ENCODE measurements around the gene CNOT4. TPM values are rescaled to one million over a fixed set of nuclear protein-coding genes. Genes with fewer than 3 reads are reported as not detected.

The CNOT4 gene
- total and polyA plus RNA-seq, 12 donors, result 8.7 to 28.1 (median 16.8) TPM

DNA sequence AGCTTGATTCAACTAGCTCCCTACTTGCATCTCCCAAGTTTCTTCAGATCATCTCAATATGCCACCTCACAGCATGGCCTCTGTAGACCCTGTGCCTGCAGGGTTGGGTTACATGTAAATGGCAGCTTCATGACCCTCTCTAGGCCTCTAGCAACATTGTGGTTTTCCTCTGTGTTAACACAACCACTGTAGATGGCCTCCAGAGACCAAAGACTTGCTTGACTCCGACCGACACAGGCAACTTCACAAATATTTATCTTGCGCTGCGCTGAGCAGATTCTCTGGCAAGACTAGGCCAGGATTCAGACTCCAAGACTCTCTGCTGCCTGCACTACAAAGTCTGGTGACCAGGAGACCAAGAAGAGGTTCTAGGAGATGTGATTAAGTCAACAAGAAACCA, 75.9 kb downstream of the CNOT4 start:
- Histone ChIP-seq H3K9me3 (replicated peaks in 1 of 3) (peaks cover 0 to 4% (median 0%) of the 10 kb centered on the region in 3 donors), H3K27me3 (no peaks in the 10 kb centered on the region), H3K4me1 (replicated peaks in 1 of 2) (peaks cover 0 to 15% of the 10 kb centered on the region in 2 donors), H3K27ac (no peak overlapping the region), H3K4me3 (no peak overlapping the region), H3K36me3 (replicated peaks in 1 of 2) (no peaks in the 10 kb centered on the region)
- TF ChIP-seq POLR2A (IDR thresholded peaks at IDR 0.05), result no peak
- TF ChIP-seq, protein P1, sequence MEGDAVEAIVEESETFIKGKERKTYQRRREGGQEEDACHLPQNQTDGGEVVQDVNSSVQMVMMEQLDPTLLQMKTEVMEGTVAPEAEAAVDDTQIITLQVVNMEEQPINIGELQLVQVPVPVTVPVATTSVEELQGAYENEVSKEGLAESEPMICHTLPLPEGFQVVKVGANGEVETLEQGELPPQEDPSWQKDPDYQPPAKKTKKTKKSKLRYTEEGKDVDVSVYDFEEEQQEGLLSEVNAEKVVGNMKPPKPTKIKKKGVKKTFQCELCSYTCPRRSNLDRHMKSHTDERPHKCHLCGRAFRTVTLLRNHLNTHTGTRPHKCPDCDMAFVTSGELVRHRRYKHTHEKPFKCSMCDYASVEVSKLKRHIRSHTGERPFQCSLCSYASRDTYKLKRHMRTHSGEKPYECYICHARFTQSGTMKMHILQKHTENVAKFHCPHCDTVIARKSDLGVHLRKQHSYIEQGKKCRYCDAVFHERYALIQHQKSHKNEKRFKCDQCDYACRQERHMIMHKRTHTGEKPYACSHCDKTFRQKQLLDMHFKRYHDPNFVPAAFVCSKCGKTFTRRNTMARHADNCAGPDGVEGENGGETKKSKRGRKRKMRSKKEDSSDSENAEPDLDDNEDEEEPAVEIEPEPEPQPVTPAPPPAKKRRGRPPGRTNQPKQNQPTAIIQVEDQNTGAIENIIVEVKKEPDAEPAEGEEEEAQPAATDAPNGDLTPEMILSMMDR (IDR thresholded peaks at IDR 0.05), result no peak
- intact Hi-C loops (cut with DNase I), result no loop called here
- no peak for DNase-seq
- 88 to 96% (median 95%) methylated on average over 4 of the region's 4 CpGs for WGBS, 4 donors

DNA sequence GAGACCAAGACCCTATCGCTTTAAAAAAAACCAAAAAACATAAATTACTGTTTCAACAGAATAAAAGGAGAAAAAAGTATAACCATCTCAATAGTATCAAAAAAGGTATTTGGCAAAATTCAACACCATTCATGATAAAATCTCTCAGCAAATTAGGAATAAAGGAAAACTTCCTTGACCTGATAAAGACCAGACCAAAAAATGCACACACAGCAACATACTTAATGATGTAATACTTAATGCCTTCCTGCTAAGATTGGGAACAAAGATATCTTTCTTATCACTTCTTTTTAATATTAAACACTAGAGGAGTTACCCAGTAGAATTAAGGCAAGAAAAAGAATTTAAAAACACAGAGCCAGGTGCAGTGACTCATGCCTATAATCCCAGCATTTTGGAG, 79.3 kb downstream of the CNOT4 start:
- no peak overlapping the region for H3K4me3 ChIP-seq
- TF ChIP-seq POLR2A (IDR thresholded peaks at IDR 0.05), result no peak
- TF ChIP-seq, protein P1 (IDR thresholded peaks at IDR 0.05), result no peak
- no peaks in the 10 kb centered on the region for H3K27me3 ChIP-seq
- H3K27ac ChIP-seq, result no peak overlapping the region
- no peaks in the 10 kb centered on the region for H3K36me3 ChIP-seq (replicated peaks in 1 of 2)
- peaks cover 0 to 4% (median 0%) of the 10 kb centered on the region in 3 donors for H3K9me3 ChIP-seq (replicated peaks in 1 of 3)
- 90 to 97% (median 92%) methylated on average over 1 of the region's 1 CpG for WGBS, 4 donors
- intact Hi-C loops (cut with DNase I), result no loop called here
- no peak for DNase-seq
- H3K4me1 ChIP-seq (replicated peaks in 1 of 2), result peaks cover 0 to 19% of the 10 kb centered on the region in 2 donors

DNA sequence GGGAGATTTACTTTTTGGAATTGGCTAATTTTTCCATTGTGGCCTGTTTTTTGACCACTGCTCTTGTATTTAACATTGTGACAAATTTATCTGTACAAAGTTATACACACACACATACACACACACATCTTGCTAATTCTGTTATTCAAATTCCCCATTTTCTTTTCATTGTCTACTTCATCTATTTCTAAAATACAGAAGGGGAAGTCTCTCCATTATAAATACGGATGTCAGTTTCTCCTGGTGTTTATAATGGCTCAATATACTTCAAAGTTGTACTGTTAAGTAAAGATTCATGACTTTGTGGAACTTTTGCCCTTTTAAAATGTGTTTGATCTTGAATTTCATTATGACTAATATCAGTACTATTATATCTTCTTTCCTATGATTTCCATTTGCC, 81.0 kb downstream of the CNOT4 start:
- no peaks in the 10 kb centered on the region for H3K9me3 ChIP-seq (replicated peaks in 1 of 3)
- no peak overlapping the region for H3K4me3 ChIP-seq
- intact Hi-C loops (cut with DNase I), result no loop called here
- H3K4me1 ChIP-seq (replicated peaks in 1 of 2), result peaks cover 0 to 19% of the 10 kb centered on the region in 2 donors
- DNase-seq, result no peak
- H3K27me3 ChIP-seq, result no peaks in the 10 kb centered on the region
- no peaks in the 10 kb centered on the region for H3K36me3 ChIP-seq (replicated peaks in 1 of 2)
- no peak for TF ChIP-seq POLR2A (IDR thresholded peaks at IDR 0.05)
- 22 to 47% (median 30%) methylated on average over 1 of the region's 1 CpG for WGBS, 4 donors
- no peak overlapping the region for H3K27ac ChIP-seq

DNA sequence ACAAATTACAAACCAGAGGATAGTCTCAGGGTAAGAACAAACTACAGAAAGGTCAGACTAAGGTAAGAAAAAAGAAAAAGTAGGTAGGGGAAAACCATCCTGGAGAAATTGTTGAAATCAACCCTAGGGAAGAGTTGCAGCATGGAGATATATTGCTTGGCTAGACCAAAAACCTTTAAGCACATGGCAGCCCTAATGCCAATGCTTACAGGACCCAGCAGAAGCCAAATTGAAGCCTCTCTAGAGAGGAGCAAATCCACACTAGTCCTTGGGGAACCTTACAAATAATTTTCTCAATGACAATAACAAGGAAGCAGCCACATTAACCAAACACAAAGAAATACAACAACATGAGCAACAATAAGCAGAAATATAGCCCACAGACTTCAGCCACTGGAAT, 81.9 kb downstream of the CNOT4 start:
- no peak for DNase-seq
- Histone ChIP-seq H3K4me3 (no peak overlapping the region), H3K9me3 (replicated peaks in 1 of 3) (no peaks in the 10 kb centered on the region), H3K4me1 (replicated peaks in 1 of 2) (peaks cover 0 to 19% of the 10 kb centered on the region in 2 donors), H3K27ac (no peak overlapping the region), H3K27me3 (no peaks in the 10 kb centered on the region), H3K36me3 (replicated peaks in 1 of 2) (no peaks in the 10 kb centered on the region)
- intact Hi-C loops (cut with DNase I), result no loop called here
- TF ChIP-seq POLR2A (IDR thresholded peaks at IDR 0.05), result no peak
- TF ChIP-seq, protein P1 (IDR thresholded peaks at IDR 0.05), result no peak

DNA sequence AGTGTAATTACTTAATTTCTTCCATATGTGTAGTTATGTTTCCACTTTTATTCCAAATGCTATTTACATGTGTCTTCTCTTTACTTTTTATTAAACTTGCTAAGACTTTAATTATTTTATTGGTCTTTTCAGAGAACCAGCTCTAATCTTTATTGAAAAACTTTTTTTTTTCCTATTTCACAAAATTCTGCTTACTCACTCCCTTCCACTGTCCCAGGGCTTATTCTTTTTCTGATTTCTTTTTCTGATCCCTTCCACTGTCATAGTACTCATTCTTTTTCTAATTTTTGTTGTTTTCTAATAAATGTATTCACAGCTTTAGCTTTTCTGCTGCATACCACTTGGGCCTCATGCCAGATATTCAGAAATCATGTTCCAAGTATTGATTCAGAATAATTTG, 82.7 kb downstream of the CNOT4 start:
- intact Hi-C loops (cut with DNase I), result no loop called here
- no peaks in the 10 kb centered on the region for H3K36me3 ChIP-seq (replicated peaks in 1 of 2)
- no peaks in the 10 kb centered on the region for H3K9me3 ChIP-seq (replicated peaks in 1 of 3)
- H3K27me3 ChIP-seq, result no peaks in the 10 kb centered on the region
- no peak overlapping the region for H3K27ac ChIP-seq
- TF ChIP-seq POLR2A (IDR thresholded peaks at IDR 0.05), result no peak
- TF ChIP-seq, protein P1 (IDR thresholded peaks at IDR 0.05), result no peak
- DNase-seq, result no peak
- peaks cover 0 to 19% of the 10 kb centered on the region in 2 donors for H3K4me1 ChIP-seq (replicated peaks in 1 of 2)
- H3K4me3 ChIP-seq, result no peak overlapping the region

Data from adrenal gland (tissue), 12 donors.